HepG2 (cell line): Measurements from ENCODE around the gene AFF1. TPM values are rescaled to one million over a fixed set of nuclear protein-coding genes. Genes with fewer than 3 reads are reported as not detected.

Experiments used
- CCDC6 ChIP-seq: sonication (generic); formaldehyde crosslinking; IDR thresholded peaks from 2 replicates; pipeline ENCODE4 v1.8.1; 2022; ENCODE audit warnings: mild to moderate bottlenecking, missing genetic modification reagents, moderate library complexity
- ETV6 ChIP-seq: sonication (generic); formaldehyde crosslinking; conservative IDR thresholded peaks from 2 replicates; pipeline ENCODE4 v1.4.0; 2020; ENCODE audit warnings: missing genetic modification reagents
- MEF2D ChIP-seq: sonication (generic); formaldehyde crosslinking; IDR thresholded peaks from 2 replicates; pipeline ENCODE4 v1.5.1; 2020; ENCODE audit warnings: mild to moderate bottlenecking, missing genetic modification reagents
- MTA1 ChIP-seq: sonication (generic); formaldehyde crosslinking; IDR thresholded peaks from 2 replicates; pipeline ENCODE4 v1.4.0; 2020; ENCODE audit warnings: missing genetic modification reagents, mild to moderate bottlenecking, borderline replicate concordance
- NFATC3 ChIP-seq: sonication (generic); formaldehyde crosslinking; IDR thresholded peaks from 2 replicates; pipeline ENCODE4 v1.5.1; 2020; ENCODE audit warnings: mild to moderate bottlenecking, missing genetic modification reagents
- NFE2 ChIP-seq: sonication (generic); formaldehyde crosslinking; IDR thresholded peaks from 2 replicates; pipeline ENCODE4 v1.4.0; 2020; ENCODE audit warnings: missing genetic modification reagents
- NONO ChIP-seq, 2 experiments: fragments of 450-650 bp in 1 of 2; sonication (generic) in 1 of 2; formaldehyde crosslinking in 1 of 2; IDR thresholded peaks in 1 of 2; conservative IDR thresholded peaks in 1 of 2; 2 replicates each; pipeline versions ENCODE4 v1.6.1 to v1.8.0; 2017 to 2022; ENCODE audit warnings: mild to moderate bottlenecking in 1 of 2, missing genetic modification reagents in 1 of 2, moderate library complexity in 1 of 2
- PRDM10 ChIP-seq: sonication (generic); formaldehyde crosslinking; IDR thresholded peaks from 2 replicates; pipeline ENCODE4 v1.4.0; 2020; ENCODE audit warnings: low read depth, missing genetic modification reagents
- PRPF4 ChIP-seq: fragments of 200-400 bp; formaldehyde crosslinking; IDR thresholded peaks from 2 replicates; pipeline ENCODE4 v1.6.1; 2016; ENCODE audit warnings: low read length, low read depth; ENCODE audit not compliant: poor library complexity, severe bottlenecking
- PTBP1 ChIP-seq: fragments of 200-400 bp; formaldehyde crosslinking; IDR thresholded peaks from 2 replicates; pipeline ENCODE4 v1.6.1; 2018; ENCODE audit warnings: low read length, low read depth; ENCODE audit not compliant: poor library complexity, severe bottlenecking
- RAD51 ChIP-seq: fragments of 450-650 bp; IDR thresholded peaks from 2 replicates; pipeline ENCODE4 v1.6.1; 2016; ENCODE audit warnings: borderline replicate concordance
- TFDP2 ChIP-seq: sonication (generic); formaldehyde crosslinking; IDR thresholded peaks from 2 replicates; pipeline ENCODE4 v1.4.0; 2020; ENCODE audit warnings: missing genetic modification reagents
- ZBTB10 ChIP-seq: sonication (generic); formaldehyde crosslinking; IDR thresholded peaks from 2 replicates; pipeline ENCODE4 v1.4.0; 2020; ENCODE audit warnings: missing genetic modification reagents, borderline replicate concordance
- ZBTB25 ChIP-seq: IDR thresholded peaks from 2 replicates; pipeline ENCODE4 v1.6.1; 2018; ENCODE audit warnings: missing genetic modification reagents
- ZBTB7A ChIP-seq: sonication (generic); formaldehyde crosslinking; IDR thresholded peaks from 2 replicates; pipeline ENCODE4 v1.8.0; 2022; ENCODE audit warnings: mild to moderate bottlenecking, missing genetic modification reagents
- ZNF143 ChIP-seq: sonication (generic); formaldehyde crosslinking; IDR thresholded peaks from 2 replicates; pipeline ENCODE4 v1.4.0; 2020; ENCODE audit warnings: missing genetic modification reagents
- ZNF205 ChIP-seq: IDR thresholded peaks from 2 replicates; pipeline ENCODE4 v1.6.1; 2018; ENCODE audit warnings: missing biosample characterization, missing genetic modification reagents
- ZNF260 ChIP-seq: sonication (generic); formaldehyde crosslinking; IDR thresholded peaks from 2 replicates; pipeline ENCODE4 v1.4.0; 2020; ENCODE audit warnings: missing genetic modification reagents, low read depth, mild to moderate bottlenecking, borderline replicate concordance
- ZNF326 ChIP-seq: sonication (generic); formaldehyde crosslinking; IDR thresholded peaks from 2 replicates; pipeline ENCODE4 v1.4.0; 2020; ENCODE audit warnings: missing genetic modification reagents, borderline replicate concordance
- ZNF607 ChIP-seq: sonication (generic); formaldehyde crosslinking; IDR thresholded peaks from 2 replicates; pipeline ENCODE4 v1.5.1; 2020; ENCODE audit warnings: missing genetic modification reagents, mild to moderate bottlenecking, borderline replicate concordance
- ZNF746 ChIP-seq: sonication (generic); formaldehyde crosslinking; IDR thresholded peaks from 2 replicates; pipeline ENCODE4 v1.8.0; 2022; ENCODE audit warnings: mild to moderate bottlenecking, missing genetic modification reagents
- ZNF781 ChIP-seq: sonication (generic); formaldehyde crosslinking; IDR thresholded peaks from 2 replicates; pipeline ENCODE4 v1.5.1; 2020; ENCODE audit warnings: borderline replicate concordance, mild to moderate bottlenecking, missing genetic modification reagents; ENCODE audit errors: not compliant biosample characterization
- polyA plus RNA-seq, 8 experiments: library from polyadenylated mRNA; depleted of rRNA in 3 of 8; stranded (reverse) in 7 of 8; unstranded in 1 of 8; fragments of >200 nt; fragmentation: Illumina TruSeq in 4 of 8; extraction: Trizol in 4 of 8; gene quantifications; 2 replicates each; pipeline versions ENCODE4 v1.2.1 to v1.2.3, GENCODE V29; 2011 to 2016; ENCODE audit warnings: low read depth in 4 of 8, missing spikeins in 1 of 8, mixed read lengths in 1 of 8; ENCODE audit not compliant: insufficient read depth in 1 of 8
- total RNA-seq, 5 experiments: library from RNA; depleted of rRNA; stranded (reverse); fragments of >200 nt; fragmentation: Illumina TruSeq; extraction: Trizol; gene quantifications; 2 replicates each; pipeline ENCODE4 v1.2.3, GENCODE V29; 2016; ENCODE audit warnings: low read depth in 1 of 5

AFF1 gene
- total and polyA plus RNA-seq, 2 of the 13 experiments (the other 11 are each of a cell fraction or from before 2014, with no cell fraction given), result 15.5 to 15.9 TPM

- no peak for TF ChIP-seq ZNF607 (CRISPR knock-in tag)
- TF ChIP-seq NONO (IDR thresholded peaks at IDR 0.05), result no peak
- peak; percentile 70; the same call in 1 of the 2 replicates for TF ChIP-seq NONO (CRISPR knock-in tag; conservative IDR thresholded peaks at IDR 0.05)
- TF ChIP-seq RAD51, result no peak
- peak; percentile 80 for TF ChIP-seq ZBTB7A (CRISPR knock-in tag)
- no peak for TF ChIP-seq NFE2 (CRISPR knock-in tag)
- no peak for TF ChIP-seq ETV6 (CRISPR knock-in tag)
- 0 out of 2 replicates have a peak, but pooled peaks have one; percentile 42 for TF ChIP-seq ZNF205 (CRISPR knock-in tag)
- TF ChIP-seq PRPF4, result no peak
- peak; percentile 69 for TF ChIP-seq MEF2D
- TF ChIP-seq PTBP1, result no peak
- TF ChIP-seq CCDC6 (CRISPR knock-in tag), result 0 out of 2 replicates have a peak, but pooled peaks have one; percentile 34
- TF ChIP-seq TFDP2, result no peak
- peak; percentile 71; the same call in 1 of the 2 replicates for TF ChIP-seq MTA1
- TF ChIP-seq ZNF143 (CRISPR knock-in tag), result no peak
- 0 out of 2 replicates have a peak, but pooled peaks have one; percentile 48 for TF ChIP-seq PRDM10 (CRISPR knock-in tag)
- TF ChIP-seq ZNF326 (CRISPR knock-in tag), result no peak
- 0 out of 2 replicates have a peak, but pooled peaks have one; percentile 59 for TF ChIP-seq ZNF746 (CRISPR knock-in tag)
- TF ChIP-seq NFATC3, result no peak
- no peak for TF ChIP-seq ZBTB25
- no peak for TF ChIP-seq ZNF781
- TF ChIP-seq ZNF260 (CRISPR knock-in tag), result no peak
- 0 out of 2 replicates have a peak, but pooled peaks have one; percentile 44 for TF ChIP-seq ZBTB10 (CRISPR knock-in tag)
Measured at GRCh38 chr4:86972997-86973396, 38.2 kb downstream of the AFF1 start (continued).
